NK-92 (cell line): ENCODE results near the gene MISP3.

Experiments
- DNase-seq: peaks from one replicate; lab custom pipeline; 2025; ENCODE audit not compliant: unreplicated experiment; lab: John Stamatoyannopoulos, UW

The MISP3 gene

DNA sequence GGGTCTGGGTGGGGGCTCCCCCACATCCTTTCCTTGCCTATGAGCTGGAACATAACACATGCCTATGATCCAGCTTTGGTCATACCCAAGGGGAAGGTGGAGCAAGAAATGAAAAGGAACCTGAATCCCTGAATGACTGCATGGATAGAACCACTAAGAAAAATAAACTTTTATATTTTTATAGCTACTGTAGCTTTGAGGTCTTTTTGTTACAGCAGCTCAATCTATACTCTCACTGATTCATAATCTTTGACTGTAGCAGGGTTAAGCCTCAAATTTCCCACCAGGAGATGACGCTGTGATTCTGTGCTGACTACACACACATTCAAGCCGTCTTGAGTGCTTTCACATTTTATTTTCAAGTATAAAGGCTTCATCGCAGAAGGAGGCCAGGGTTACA, 19.6 kb upstream of the MISP3 start:
- no peak for DNase-seq

DNA sequence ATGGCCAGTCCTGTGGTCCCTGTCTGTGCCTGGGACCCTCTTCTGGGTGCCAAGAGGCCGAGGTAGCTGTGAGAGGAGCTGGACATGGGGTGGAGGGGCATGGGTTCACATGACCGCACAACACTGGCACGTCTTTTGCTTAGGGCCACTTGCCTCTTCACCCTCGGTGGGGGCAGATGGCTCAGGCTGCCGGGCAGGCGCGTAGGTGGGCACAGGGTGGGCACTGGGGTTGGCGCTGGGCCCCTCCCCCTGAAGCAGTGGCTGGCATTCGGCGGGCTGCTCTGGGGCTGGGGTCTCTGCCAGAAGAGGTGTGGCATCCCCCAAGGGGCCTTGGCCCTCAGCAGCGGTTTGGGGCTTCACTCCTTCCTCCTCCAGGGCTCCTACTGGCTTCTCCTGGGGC, 19.1 kb upstream of the MISP3 start:
- no peak for DNase-seq

DNA sequence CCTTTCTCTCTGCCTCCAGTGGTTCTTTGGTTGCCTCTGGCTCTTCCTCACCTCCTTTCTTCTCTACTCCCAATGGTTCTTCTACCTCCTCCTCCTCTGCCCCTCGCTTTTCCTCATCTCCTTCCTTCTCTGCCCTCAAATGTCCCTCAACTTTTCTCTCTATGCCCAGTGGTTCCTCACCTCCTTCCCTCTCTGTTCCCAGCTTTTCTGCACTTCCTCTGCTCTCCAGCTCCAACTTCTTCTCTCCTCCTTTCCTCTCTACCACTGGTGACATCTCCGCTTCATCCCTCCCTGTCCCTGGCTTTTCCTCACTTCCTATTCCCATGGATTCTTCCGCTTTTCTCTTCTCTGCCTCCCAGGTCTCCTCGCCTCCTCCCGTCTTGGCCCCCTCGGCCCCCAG, 18.5 kb upstream of the MISP3 start:
- no peak for DNase-seq

DNA sequence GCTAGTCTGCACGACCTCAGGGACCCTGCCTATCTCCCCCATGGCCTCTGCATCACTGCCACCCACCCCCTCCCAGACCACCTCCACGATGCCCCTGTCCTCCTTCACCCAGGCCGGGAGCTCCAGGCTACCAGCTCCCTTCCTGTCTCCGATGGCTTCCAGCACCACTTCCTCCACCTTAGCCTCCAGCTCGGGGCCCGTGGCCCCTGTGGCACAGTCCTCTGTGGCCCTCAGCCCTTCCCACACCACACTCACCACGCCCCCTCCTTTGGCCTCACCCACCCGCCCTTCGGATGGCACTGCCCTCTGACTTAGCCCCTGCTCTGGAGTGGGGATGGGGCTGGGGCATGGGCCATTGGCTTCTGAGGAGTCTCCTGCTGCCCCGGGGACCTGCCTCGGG, 17.9 kb upstream of the MISP3 start:
- DNase-seq = no peak

GRCh38 chr19:14055396-14055795, 17.2 kb upstream of the MISP3 start:
- no peak for DNase-seq

- DNase-seq = no peak
Observed at GRCh38 chr19:14056069-14056666, 16.4 kb upstream of the MISP3 start.

DNA sequence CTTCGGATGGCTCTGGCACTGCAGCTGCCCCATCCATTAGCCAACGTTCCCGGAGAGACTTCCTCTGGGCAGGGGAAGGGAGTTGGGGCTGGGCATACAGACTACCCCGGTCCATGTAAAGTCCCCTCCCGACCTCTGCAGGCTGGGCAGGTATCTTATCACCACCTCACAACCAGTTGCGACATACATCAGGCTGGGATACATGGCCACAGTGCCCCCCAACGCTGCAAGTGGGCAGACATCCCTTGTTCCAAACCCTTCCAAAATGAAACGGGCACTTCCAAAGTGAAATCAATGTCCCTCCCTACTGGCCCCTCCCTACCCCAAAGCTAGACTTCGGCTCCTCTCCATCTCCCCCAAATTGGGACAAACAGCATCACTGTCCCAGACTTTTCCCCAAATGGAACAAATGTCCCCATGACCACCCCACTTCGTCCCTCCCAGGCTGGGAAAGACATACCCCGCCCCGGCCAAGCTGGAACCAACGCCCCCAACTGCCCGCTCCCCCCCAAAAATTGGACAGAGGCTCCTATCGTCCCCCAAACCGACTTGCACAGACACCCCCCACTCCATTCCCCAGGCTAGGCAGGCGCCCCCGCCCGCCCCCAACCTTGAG, 15.7 kb upstream of the MISP3 start:
- no peak for DNase-seq

- no peak for DNase-seq
Observed at GRCh38 chr19:14058182-14059092, 14.1 kb upstream of the MISP3 start.

- no peak for DNase-seq
Observed at GRCh38 chr19:14059093-14059480, 13.5 kb upstream of the MISP3 start.

DNA sequence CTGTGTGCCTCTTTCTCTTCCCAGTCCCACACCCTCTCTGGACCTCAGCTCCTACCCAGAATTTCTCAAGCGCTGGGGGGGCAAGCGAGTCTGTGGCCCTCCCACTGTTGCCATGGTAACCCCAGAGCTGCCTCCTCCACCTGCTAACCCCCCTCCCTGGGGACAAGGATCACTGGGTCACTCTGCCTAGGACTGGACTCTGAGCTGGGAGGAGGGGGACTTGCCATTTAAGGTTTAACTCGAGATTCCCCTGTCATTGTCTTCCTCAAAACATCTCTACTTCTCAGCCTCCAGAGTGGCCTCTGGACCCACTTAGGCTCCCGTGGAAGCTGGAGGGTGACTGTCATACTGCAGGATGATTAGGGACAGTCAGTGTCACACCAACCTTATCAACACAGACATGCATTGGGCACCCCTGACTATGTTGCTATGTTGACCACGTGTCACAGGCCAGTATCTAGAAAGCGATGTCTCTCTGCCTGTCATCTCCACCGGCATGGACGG, 12.9 kb upstream of the MISP3 start:
- DNase-seq = no peak

DNA sequence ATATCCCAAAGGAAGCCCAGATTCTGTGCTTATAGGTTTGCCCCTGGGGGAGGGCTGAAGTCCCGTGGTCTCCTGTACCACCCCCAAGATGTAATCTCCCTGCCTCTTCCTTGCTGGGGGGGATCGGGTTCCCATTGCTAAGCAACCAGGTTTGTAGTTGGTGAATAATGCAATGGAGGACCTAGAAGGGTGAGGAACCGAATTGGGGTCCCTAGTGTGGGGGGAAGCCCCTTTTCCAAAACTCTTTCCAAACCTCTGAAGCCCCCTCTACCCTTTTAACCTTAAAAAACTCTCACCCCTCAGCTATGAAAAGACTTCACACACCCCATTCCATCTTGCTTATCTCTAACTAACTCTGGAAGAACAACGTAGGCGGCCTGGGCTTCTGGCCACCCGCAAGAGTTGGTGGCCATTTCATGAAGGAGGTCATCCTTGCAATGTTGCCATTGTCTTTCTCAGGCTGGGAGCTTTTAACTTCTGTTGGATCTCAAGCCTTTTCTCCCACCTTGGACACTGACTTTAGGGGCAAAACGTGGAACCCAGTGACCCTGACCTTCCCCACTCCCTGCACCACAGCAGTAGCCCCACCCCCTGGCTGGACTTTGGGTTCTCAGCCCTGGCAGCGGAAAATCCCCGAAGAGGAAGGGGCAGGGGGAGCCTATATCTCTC, 11.4 kb upstream of the MISP3 start:
- DNase-seq = no peak

DNA sequence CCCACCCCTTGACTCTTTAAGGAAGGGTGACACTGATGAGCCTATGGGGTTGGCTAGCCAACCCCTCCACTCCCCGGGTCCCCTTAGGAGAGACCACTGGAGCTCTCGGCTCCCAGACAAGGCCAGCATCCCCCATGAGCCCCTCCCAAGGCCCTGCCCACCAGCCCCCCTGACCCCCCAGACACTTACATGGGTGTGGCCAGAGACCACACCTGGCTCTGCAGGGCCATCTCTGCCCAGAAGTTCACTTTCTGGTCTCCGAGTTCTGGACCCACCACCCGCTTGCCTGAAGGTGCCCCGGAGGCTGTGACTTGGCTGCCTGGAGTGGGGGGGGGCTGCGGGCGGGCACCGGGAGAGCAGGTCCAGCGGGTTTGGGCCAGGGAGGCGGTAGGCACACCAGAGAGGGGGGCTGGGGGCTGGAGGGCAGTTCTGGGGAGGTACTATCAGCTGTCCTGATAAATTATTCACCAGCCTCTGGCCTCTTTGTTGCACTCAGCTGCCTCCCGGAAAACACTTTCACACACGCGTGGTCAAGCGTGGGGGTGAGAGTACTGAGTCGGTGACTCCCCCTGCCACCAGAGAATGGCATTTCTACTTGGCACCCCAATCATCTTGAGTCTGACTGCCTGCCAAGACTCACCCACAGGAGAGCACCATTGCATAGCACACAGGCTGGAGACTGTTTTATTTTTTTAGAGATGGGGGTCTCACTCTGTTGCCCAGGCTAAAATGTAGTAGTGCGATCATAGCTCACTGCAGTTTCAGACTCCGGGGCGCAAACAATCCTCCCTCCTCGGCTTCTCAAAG, 10.6 kb upstream of the MISP3 start, which contains the start of gene PALM3:
TSS of gene PALM3 (minus strand) at position 326 of the 807 bp plus-strand sequence. CDS start at position 230, 96 bp downstream.
- no peak for DNase-seq

DNA sequence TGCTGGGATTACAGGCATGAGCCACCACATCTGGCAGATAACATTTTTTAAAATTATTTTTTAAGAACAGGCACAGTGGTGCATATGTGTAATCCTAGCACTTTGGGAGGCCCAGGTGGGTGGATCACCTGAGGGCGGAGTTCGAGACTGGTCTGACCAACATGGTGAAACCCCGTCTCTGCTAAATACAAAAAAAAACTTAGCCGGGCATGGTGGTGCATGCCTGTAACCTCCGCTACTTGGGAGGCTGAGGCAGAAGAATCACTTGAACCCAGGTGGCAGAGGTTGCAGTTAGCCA, 10.1 kb upstream of the MISP3 start:
- DNase-seq = no peak

DNA sequence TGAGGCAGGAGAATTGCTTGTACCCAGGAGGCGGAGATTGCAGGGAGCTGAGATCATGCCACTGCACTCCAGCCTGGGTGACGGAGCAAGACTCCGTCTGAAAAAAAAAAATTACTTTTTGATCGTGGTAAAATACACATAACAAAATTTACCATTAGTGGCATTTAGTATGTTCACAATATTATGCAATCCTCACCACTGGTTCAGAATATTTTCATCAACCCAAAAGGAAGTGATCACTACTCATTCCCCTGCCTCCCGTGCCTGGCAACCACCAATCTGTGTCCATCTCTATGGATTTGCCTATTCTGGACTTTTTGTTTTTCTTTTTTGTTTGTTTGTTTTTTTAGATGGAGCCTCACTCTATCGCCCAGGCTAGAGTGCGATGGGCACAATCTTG, 9.5 kb upstream of the MISP3 start:
- DNase-seq = no peak

- DNase-seq = no peak
Observed at GRCh38 chr19:14066134-14066533, 6.5 kb upstream of the MISP3 start.

- no peak for DNase-seq
Observed at GRCh38 chr19:14070268-14071050, 2.1 kb upstream of the MISP3 start.

DNA sequence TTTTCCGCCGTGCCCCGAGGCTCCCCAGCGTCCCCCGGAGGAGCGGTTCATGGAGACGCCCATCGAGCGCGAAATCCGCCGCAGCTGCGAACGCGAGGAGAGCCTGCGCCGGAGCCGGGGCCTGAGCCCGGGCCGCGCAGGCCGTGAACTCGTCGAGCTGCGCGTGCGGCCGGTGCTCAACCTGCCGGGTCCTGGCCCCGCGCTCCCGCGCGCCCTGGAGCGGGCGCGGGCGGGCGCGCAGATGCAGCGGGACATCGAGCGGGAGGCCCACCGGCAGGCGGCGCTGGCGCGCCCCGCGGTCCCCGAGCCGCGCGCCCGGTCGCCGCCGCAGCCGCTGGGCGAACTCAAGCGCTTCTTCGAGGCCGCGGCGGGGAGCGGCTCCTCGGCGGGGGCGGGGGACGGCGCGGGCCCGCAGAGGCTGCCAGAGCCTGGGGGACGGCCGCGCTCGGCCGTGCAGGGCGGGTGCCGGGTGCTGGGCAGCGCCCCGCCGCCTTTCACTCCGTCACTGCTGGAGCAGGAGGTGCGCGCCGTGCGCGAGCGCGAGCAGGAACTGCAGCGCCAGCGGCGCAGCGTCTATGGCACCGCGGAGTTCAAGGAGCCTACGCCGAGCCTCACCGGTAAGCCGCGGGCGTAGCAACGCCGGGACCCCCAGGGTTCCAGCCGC, 807 bp downstream of the MISP3 start:
- no peak for DNase-seq

DNA sequence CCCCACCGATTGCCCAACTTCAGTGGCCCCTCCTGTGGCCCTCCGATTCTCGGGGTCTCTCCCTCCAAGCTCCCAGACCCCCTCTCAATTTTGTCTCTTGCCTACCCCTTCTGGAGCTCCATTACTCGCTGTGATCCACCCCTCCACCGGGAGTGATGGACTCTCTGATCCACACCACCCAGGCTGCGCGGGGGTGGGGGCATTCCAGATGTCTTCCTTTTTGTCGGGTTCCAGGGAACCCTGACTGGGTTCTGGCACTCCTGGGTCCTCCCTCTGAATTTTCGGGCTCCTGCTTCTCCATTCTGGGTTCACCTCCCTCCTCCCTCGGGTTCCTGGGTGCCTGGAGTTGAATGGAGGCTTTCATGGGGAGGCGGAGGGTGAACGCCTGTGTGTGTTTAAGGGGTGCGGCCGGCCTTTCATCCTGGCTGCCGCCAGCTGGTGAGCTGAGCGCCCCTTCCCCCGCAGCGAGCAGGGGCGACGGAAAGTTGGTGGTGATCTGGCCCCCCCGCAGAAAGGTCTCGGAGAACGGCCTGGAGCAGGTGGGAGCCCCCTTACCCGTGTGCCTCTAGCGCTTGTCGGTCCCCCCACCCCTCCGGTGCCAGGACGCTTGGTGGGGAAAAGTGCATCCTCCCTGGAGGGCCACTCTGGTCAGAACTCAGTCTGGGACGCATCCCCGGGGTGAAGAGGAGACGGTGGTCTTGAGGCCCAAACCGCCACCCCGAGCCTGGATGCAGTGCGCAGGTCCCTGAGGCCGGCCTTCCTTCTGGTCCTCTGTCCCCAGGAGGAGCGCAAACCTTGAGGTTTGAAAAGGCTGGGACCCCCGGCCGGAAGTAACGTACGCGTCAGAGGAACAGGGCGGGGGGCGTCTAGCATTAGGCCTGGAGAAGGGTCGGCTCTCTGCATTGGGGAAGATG, 1.6 kb downstream of the MISP3 start:
- DNase-seq = no peak
